ENCODE data around the gene UTP4. TPM values are rescaled to one million over a fixed set of nuclear protein-coding genes. Genes with fewer than 3 reads are reported as not detected.

Gene UTP4
- polyA plus RNA-seq, 4 donors = 6.3 to 25.7 (median 19.1) TPM

DNA sequence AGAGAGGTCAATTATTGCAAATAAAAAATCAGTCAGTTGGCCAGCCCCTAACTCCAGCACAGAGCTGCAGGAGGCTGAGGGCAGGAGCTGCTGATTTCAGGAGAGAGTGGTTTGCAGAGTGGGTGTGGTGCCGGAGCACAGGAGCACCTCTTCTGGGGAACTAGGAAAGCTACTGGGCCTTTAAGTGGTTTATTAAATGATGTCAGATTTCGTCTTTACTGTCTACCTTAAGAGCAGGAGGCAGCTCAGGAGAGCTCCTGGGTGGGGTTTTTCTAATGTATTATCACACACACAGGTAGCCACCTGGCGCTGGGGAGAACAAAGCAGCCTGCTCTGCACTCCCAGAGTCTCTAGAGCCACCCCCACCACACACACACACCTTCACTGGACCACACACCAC is 38.5 kb upstream of the UTP4 start:
- no peaks in the 10 kb centered on the region for H3K9me3 ChIP-seq (ENCODE audit: control insufficient read depth in 2 of 2, insufficient read depth in 1 of 2, low read depth in 1 of 2, low read length in 1 of 2)
- H3K36me3 ChIP-seq (ENCODE audit: control insufficient read depth in 3 of 3, insufficient read depth in 2 of 3, low read depth in 1 of 3, low read length in 3 of 3) = no peaks in the 10 kb centered on the region
- H3K4me1 ChIP-seq (ENCODE audit: control insufficient read depth in 3 of 3, insufficient read depth in 2 of 3, low read depth in 1 of 3, low read length in 2 of 3) = peaks cover 2 to 7% (median 4%) of the 10 kb centered on the region in 3 donors
- no peak overlapping the region for H3K4me3 ChIP-seq (ENCODE audit: low read depth in 1 of 3, low read length in 3 of 3)
- 24 to 54% (median 50%) methylated on average over 3 of the region's 3 CpGs for WGBS, 3 donors
- H3K27me3 ChIP-seq (ENCODE audit: control insufficient read depth in 3 of 3, insufficient read depth in 3 of 3, low read length in 3 of 3) = no peaks in the 10 kb centered on the region
- FAIRE-seq (no peak), DNase-seq (no peak)
- no peak overlapping the region for H3K27ac ChIP-seq (ENCODE audit: low read depth in 1 of 3, low read length in 2 of 3)

DNA sequence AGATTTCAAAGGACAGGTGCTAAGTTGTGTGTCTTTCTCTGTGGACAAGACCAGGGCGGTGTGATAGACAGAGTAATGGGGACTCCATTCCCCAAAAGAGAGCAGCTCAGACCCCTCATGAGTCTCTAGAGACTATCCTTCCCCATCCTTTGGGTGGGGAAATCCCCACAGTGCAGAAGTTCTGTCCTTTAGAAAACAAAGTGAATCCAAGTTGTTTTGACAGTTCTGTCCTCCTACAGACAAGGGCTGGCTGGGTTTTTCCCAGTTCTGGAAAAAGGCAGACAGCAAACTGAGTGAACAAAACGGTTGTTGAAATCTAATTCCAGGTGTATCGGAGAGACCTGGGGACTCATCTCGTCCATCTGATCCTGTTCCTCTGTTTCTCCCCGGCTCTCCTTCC is 37.9 kb upstream of the UTP4 start:
- Histone ChIP-seq H3K27me3 (ENCODE audit: control insufficient read depth in 3 of 3, insufficient read depth in 3 of 3, low read length in 3 of 3) (no peaks in the 10 kb centered on the region), H3K4me1 (ENCODE audit: control insufficient read depth in 3 of 3, insufficient read depth in 2 of 3, low read depth in 1 of 3, low read length in 2 of 3) (peaks cover 0 to 2% (median under 1%) of the 10 kb centered on the region in 3 donors), H3K36me3 (ENCODE audit: control insufficient read depth in 3 of 3, insufficient read depth in 2 of 3, low read depth in 1 of 3, low read length in 3 of 3) (no peaks in the 10 kb centered on the region), H3K9me3 (ENCODE audit: control insufficient read depth in 2 of 2, insufficient read depth in 1 of 2, low read depth in 1 of 2, low read length in 1 of 2) (no peaks in the 10 kb centered on the region), H3K27ac (ENCODE audit: low read depth in 1 of 3, low read length in 2 of 3) (no peak overlapping the region), H3K4me3 (ENCODE audit: low read depth in 1 of 3, low read length in 3 of 3) (no peak overlapping the region)
- DNase-seq = no peak
- 75 to 85% (median 77%) methylated on average over 5 of the region's 5 CpGs for WGBS, 3 donors
- FAIRE-seq = no peak

DNA sequence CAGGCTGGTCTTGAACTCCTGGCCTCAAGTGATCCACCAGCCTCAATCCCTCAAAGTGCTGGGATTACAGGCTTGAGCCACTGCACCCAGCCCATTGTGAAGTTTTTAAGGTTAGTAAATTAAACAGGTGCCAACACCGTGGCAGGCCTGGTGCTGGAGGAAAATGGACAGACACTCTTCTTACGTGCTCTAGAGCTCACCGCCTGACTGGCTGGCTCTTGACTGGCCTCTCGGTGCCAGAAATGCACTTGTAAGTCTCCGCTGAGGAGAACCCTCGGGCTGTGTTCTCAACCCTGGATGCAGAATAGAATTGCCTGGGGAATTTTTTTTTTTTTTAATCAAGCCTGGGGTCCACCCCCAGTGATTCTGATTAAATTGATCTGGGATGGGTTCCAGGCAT is 37.3 kb upstream of the UTP4 start:
- Histone ChIP-seq H3K4me3 (ENCODE audit: low read depth in 1 of 3, low read length in 3 of 3) (no peak overlapping the region), H3K27ac (ENCODE audit: low read depth in 1 of 3, low read length in 2 of 3) (no peak overlapping the region), H3K4me1 (ENCODE audit: control insufficient read depth in 3 of 3, insufficient read depth in 2 of 3, low read depth in 1 of 3, low read length in 2 of 3) (no peaks in the 10 kb centered on the region), H3K36me3 (ENCODE audit: control insufficient read depth in 3 of 3, insufficient read depth in 2 of 3, low read depth in 1 of 3, low read length in 3 of 3) (no peaks in the 10 kb centered on the region), H3K27me3 (ENCODE audit: control insufficient read depth in 3 of 3, insufficient read depth in 3 of 3, low read length in 3 of 3) (peaks cover 0 to 3% (median 0%) of the 10 kb centered on the region in 3 donors), H3K9me3 (ENCODE audit: control insufficient read depth in 2 of 2, insufficient read depth in 1 of 2, low read depth in 1 of 2, low read length in 1 of 2) (no peaks in the 10 kb centered on the region)
- WGBS, 3 donors = 88 to 92% (median 92%) methylated on average over 6 of the region's 6 CpGs
- no peak for FAIRE-seq
- no peak for DNase-seq

DNA sequence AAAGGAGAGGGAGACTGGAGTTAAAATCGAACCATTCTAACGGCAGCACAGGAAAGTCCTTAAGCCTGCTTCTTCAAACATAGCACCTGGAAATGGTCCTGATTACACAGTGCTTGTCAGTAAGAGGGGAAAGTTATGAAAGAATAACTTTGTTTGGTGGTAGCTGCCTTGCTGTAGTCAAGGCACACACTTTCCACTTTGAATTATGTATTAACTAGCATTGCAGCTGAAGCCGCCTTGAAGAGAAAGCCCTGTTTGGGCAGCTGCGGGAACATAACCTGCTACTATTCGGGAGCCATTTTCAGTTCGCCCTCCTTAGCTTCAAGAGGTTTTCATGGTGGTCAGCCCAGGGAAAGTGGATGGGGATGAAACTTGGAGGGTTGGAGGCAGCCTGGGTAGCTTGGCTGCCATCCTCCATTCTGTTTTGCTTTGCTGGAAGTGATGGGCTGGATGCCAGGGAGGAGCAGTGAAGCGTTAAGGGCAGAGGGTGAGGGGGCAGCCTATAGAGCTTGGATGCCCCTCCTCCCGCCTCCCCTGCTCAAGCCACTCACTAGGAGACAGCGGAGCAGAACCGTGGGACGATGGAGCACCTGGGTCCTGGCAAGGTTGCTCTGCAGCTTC is 32.3 kb upstream of the UTP4 start:
- FAIRE-seq (no peak), DNase-seq (no peak)
- no peak overlapping the region for H3K27ac ChIP-seq (ENCODE audit: low read depth in 1 of 3, low read length in 2 of 3)

DNA sequence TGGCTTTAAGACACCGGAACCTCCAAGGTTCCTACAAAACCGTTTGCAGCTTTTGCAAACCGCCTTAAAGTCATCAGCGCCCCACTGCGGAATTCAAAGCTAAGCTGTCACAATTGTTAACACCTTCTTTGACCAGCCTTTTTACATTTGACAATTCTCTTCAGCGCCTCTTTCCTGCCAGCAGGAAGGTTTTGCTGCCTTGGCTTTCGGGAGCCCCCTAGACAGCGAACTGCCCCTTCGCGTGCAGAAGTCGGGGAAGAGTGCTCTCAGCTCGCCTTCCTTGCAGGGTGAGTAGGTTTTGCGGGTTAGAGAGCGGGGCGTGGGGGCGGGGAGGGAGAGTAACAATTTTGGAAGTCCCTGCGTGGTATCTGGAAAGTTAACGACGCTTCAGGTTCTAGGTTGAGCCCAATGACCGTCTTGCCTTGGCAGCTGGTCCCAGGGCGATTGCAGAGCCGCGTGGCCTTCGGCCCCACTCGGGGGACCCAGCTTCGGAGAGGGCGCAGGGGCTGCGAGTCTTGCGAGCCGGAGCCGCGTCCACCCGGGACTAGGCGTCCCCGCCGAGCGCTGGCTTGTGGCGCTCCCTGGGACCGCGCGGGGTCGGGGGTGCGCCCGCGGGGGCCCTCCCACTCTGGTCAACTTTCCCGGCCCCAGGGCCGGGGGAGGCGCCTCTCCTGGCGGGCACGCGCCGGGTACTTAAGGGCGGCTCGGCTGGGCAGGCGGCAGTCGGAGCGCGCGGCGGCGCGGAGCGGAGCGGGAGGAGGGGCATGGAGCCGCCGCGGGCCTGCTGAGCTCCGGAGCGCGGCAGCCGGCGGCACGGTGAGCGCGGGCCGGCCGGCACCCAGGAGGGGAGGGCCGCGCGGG is 26.7 kb upstream of the UTP4 start, which contains the start of gene HAS3:
Gene HAS3 (plus strand): TSS at position 153 of the 861 bp plus-strand sequence. CDS start 3,743 bp downstream, outside the sequence.
- DNase-seq = peak; percentile 65 to 82
- no peak for FAIRE-seq
- peak within 1 kb of the TSS; percentile 37 to 54 (median 46) for H3K4me3 ChIP-seq (ENCODE audit: low read depth in 1 of 3, low read length in 3 of 3)
- no peaks in the 10 kb centered on the region for H3K9me3 ChIP-seq (ENCODE audit: control insufficient read depth in 2 of 2, insufficient read depth in 1 of 2, low read depth in 1 of 2, low read length in 1 of 2)
- H3K27ac ChIP-seq (ENCODE audit: low read depth in 1 of 3, low read length in 2 of 3) = peak within 1 kb of the TSS in 1 of 3 donors; percentile 32
- 0 to 1% (median 0%) methylated on average over 45 to 80 of the region's 80 CpGs for WGBS, 3 donors
- H3K36me3 ChIP-seq (ENCODE audit: control insufficient read depth in 3 of 3, insufficient read depth in 2 of 3, low read depth in 1 of 3, low read length in 3 of 3) = peaks cover 0 to 16% (median 6%) of the 10 kb centered on the region in 3 donors
- H3K4me1 ChIP-seq (ENCODE audit: control insufficient read depth in 3 of 3, insufficient read depth in 2 of 3, low read depth in 1 of 3, low read length in 2 of 3) = peaks cover 0 to 14% (median 14%) of the 10 kb centered on the region in 3 donors
- H3K27me3 ChIP-seq (ENCODE audit: control insufficient read depth in 3 of 3, insufficient read depth in 3 of 3, low read length in 3 of 3) = peaks cover 0 to 28% (median 2%) of the 10 kb centered on the region in 3 donors

More for the DNA sequence above, 32.3 kb upstream of the UTP4 start:
- Histone ChIP-seq H3K9me3 (ENCODE audit: control insufficient read depth in 2 of 2, insufficient read depth in 1 of 2, low read depth in 1 of 2, low read length in 1 of 2) (no peaks in the 10 kb centered on the region), H3K27me3 (ENCODE audit: control insufficient read depth in 3 of 3, insufficient read depth in 3 of 3, low read length in 3 of 3) (peaks cover 0 to 5% (median 0%) of the 10 kb centered on the region in 3 donors), H3K4me3 (ENCODE audit: low read depth in 1 of 3, low read length in 3 of 3) (no peak overlapping the region), H3K4me1 (ENCODE audit: control insufficient read depth in 3 of 3, insufficient read depth in 2 of 3, low read depth in 1 of 3, low read length in 2 of 3) (peaks cover 0 to 4% (median 0%) of the 10 kb centered on the region in 3 donors), H3K36me3 (ENCODE audit: control insufficient read depth in 3 of 3, insufficient read depth in 2 of 3, low read depth in 1 of 3, low read length in 3 of 3) (no peaks in the 10 kb centered on the region)
- 73 to 82% (median 77%) methylated on average over 11 of the region's 11 CpGs for WGBS, 3 donors

DNA sequence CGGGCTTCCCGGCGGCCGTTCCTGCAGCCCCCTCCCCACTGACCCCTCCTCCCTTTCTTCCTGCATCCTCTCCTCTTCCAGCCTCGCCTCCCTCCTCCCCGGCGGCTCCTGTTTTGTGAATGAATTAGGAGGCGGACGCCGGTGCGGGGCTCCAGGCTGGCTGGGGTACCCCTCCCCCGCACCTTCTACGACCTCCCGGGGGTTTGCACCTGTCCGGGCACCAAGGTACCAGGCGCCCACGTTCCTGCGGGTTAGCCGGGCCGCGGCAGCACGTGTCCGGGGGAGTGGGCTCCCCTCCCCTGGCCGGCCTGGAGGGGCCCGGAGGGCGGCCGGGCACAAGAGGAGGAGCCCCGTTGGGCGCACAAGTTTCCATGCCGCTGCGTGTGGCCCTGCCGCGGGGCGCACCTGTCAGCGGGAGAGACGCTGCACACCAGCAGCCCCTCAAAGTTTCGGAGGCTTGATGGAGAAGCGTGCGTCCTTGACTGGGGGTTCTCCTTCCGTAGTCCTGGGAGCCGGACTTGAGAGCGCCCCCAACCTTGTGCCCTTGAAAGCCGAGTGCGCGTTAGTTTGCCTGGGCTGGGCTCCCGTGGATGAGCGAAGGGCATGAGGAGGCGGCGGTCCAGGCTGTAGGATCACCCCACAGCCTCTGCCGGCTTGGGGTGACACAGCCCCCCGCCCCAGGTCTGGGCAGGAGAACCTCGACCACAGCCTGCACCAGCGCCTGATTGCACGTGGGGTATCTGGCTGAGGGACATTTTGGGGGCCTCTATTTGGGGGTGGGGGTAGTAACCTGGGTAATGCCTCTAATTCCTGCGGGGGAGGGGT is 25.7 kb upstream of the UTP4 start:
- 1% methylated on average over 40 to 55 of the region's 55 CpGs for WGBS, 3 donors
- Histone ChIP-seq H3K27ac (ENCODE audit: low read depth in 1 of 3, low read length in 2 of 3) (no peak overlapping the region), H3K4me3 (ENCODE audit: low read depth in 1 of 3, low read length in 3 of 3) (peak overlapping the region; percentile 37 to 54 (median 46)), H3K27me3 (ENCODE audit: control insufficient read depth in 3 of 3, insufficient read depth in 3 of 3, low read length in 3 of 3) (peaks cover 0 to 28% (median 2%) of the 10 kb centered on the region in 3 donors), H3K36me3 (ENCODE audit: control insufficient read depth in 3 of 3, insufficient read depth in 2 of 3, low read depth in 1 of 3, low read length in 3 of 3) (peaks cover 0 to 24% (median 6%) of the 10 kb centered on the region in 3 donors), H3K4me1 (ENCODE audit: control insufficient read depth in 3 of 3, insufficient read depth in 2 of 3, low read depth in 1 of 3, low read length in 2 of 3) (peaks cover 0 to 14% (median 14%) of the 10 kb centered on the region in 3 donors), H3K9me3 (ENCODE audit: control insufficient read depth in 2 of 2, insufficient read depth in 1 of 2, low read depth in 1 of 2, low read length in 1 of 2) (no peaks in the 10 kb centered on the region)
- DNase-seq = peak; percentile 17 to 46
- FAIRE-seq = no peak

DNA sequence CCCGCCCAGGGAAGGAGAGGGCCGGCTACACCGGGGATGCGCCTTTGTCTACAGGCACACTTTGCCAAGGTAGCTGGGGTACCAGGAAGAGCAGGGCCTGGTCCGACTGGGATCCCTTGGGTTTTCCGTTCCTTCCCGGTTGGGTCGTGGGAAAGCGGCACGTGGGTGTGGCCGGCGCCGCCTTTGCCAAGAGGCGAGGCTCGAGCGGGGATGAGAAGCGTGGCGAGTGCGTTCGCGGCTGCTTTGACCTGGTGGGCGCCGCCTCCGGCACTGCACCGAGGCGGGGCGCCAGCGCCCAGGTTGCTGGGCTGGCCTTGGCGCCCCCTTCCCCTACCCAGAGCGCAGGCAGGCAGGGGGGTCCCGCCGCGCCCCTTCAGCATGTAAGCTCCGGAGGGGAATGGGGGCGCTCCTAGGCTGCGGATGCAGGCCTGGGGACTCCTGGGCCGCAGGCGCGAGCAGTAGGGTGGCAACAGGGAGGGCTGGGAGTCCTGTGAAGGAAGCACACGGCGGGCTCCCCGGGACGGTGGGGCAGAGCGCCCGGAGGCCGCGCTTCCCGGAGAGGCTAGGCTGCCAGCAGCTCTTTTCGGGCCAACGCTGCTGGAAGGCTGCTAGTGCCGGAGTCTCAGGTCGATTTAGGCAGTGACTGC is 25.0 kb upstream of the UTP4 start:
- Histone ChIP-seq H3K36me3 (ENCODE audit: control insufficient read depth in 3 of 3, insufficient read depth in 2 of 3, low read depth in 1 of 3, low read length in 3 of 3) (peaks cover 0 to 29% (median 6%) of the 10 kb centered on the region in 3 donors), H3K27me3 (ENCODE audit: control insufficient read depth in 3 of 3, insufficient read depth in 3 of 3, low read length in 3 of 3) (peaks cover 0 to 28% (median 2%) of the 10 kb centered on the region in 3 donors), H3K9me3 (ENCODE audit: control insufficient read depth in 2 of 2, insufficient read depth in 1 of 2, low read depth in 1 of 2, low read length in 1 of 2) (no peaks in the 10 kb centered on the region), H3K27ac (ENCODE audit: low read depth in 1 of 3, low read length in 2 of 3) (no peak overlapping the region), H3K4me1 (ENCODE audit: control insufficient read depth in 3 of 3, insufficient read depth in 2 of 3, low read depth in 1 of 3, low read length in 2 of 3) (peaks cover 0 to 14% (median 12%) of the 10 kb centered on the region in 3 donors), H3K4me3 (ENCODE audit: low read depth in 1 of 3, low read length in 3 of 3) (peak overlapping the region in 2 of 3 donors; percentile 46 to 54)
- FAIRE-seq (no peak), DNase-seq (peak; percentile 46 to 54)
- WGBS, 3 donors = 3 to 6% (median 5%) methylated on average over 46 to 52 of the region's 52 CpGs

Measured in small intestine (tissue), 7 donors.